ENCODE data around the gene RABGEF1.

The RABGEF1 gene

DNA sequence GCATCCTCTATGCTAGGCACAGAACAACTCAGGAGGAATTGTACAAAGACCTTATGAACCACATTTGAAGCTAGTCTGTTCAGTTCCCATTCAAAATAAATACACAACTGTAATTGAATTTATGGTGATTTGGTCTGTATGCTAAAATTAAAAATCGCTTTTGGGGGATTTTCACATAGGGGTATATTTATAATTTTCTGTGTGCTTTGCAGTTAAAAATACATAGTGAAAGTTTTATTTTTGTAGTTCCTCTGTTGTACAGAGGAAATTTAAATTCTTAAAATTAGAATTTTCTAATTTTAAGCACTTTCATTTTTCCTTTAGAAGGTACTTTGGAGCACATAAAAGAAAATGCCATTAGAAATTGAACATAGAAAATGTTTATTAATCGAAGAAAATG is 6.9 kb downstream of the RABGEF1 start:
- H3K4me2 ChIP-seq (ENCODE audit: low read depth, low read length, poor library complexity, severe bottlenecking) = peak overlapping the region; percentile 9
- peaks cover 95% of the 10 kb centered on the region for H3K79me2 ChIP-seq (ENCODE audit: insufficient read depth, low read length)
- no peak overlapping the region for H3K4me3 ChIP-seq (ENCODE audit: low read length, poor library complexity, severe bottlenecking)
- no peaks in the 10 kb centered on the region for H3K9me3 ChIP-seq (ENCODE audit: insufficient read depth, low read depth, low read length)
- no peaks in the 10 kb centered on the region for H3K36me3 ChIP-seq (ENCODE audit: insufficient read depth, low read length)
- no peaks in the 10 kb centered on the region for H3K9me2 ChIP-seq (replicated peaks; ENCODE audit: low read depth, low read length)
- H3K9ac ChIP-seq (ENCODE audit: low read depth, low read length, poor library complexity, severe bottlenecking) = no peak overlapping the region
- H2AFZ ChIP-seq (ENCODE audit: low read length) = no peak overlapping the region
- H3K4me1 ChIP-seq (ENCODE audit: insufficient read depth, low read length, poor library complexity, severe bottlenecking) = peaks cover 4% of the 10 kb centered on the region
- TF ChIP-seq, protein P1, sequence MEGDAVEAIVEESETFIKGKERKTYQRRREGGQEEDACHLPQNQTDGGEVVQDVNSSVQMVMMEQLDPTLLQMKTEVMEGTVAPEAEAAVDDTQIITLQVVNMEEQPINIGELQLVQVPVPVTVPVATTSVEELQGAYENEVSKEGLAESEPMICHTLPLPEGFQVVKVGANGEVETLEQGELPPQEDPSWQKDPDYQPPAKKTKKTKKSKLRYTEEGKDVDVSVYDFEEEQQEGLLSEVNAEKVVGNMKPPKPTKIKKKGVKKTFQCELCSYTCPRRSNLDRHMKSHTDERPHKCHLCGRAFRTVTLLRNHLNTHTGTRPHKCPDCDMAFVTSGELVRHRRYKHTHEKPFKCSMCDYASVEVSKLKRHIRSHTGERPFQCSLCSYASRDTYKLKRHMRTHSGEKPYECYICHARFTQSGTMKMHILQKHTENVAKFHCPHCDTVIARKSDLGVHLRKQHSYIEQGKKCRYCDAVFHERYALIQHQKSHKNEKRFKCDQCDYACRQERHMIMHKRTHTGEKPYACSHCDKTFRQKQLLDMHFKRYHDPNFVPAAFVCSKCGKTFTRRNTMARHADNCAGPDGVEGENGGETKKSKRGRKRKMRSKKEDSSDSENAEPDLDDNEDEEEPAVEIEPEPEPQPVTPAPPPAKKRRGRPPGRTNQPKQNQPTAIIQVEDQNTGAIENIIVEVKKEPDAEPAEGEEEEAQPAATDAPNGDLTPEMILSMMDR (conservative IDR thresholded peaks at IDR 0.05; ENCODE audit: low read length) = no peak
- TF ChIP-seq EZH2phosphoT487 (IDR thresholded peaks at IDR 0.05; ENCODE audit: borderline replicate concordance) = no peak
- no peaks in the 10 kb centered on the region for H3F3A ChIP-seq (ENCODE audit: low read depth)
- no peaks in the 10 kb centered on the region for H3K27me3 ChIP-seq (ENCODE audit: insufficient read depth, low read length, poor library complexity, severe bottlenecking)
- H4K20me1 ChIP-seq (ENCODE audit: insufficient read depth, low read length, poor library complexity, severe bottlenecking) = peaks cover 19% of the 10 kb centered on the region

DNA sequence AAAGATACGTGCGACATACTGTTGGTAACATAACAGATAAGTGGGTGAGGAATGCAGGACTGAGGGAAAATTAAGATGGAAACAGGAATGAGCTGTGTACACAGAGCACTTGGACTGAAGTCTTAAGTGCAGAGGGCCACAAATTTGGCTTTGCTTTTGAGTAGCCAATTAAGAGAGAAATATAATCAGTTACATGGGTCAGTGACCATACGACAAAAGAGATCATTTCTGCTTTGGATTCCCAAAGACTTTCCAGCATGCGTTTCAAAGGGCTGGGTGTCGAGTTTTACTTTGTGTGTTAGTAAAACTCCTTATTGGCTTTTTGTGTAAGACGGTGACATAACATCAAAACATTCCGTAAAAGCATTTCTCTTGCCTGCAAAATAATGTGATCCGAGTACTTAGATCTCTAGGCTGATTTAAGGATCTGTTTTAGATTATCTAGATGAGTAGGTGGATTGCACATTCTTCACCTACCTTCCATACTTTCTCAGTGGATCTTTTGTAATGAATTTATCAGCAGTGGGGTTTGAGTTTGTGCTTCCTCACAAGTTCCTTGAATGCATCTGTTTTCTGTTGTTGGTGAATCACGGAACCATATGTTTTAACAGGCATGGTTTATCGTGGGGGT is 7.5 kb downstream of the RABGEF1 start:
- H2AFZ ChIP-seq (ENCODE audit: low read length) = no peak overlapping the region
- H4K20me1 ChIP-seq (ENCODE audit: insufficient read depth, low read length, poor library complexity, severe bottlenecking) = peaks cover 19% of the 10 kb centered on the region
- H3K9ac ChIP-seq (ENCODE audit: low read depth, low read length, poor library complexity, severe bottlenecking) = no peak overlapping the region
- H3K27me3 ChIP-seq (ENCODE audit: insufficient read depth, low read length, poor library complexity, severe bottlenecking) = no peaks in the 10 kb centered on the region
- H3F3A ChIP-seq (ENCODE audit: low read depth) = no peaks in the 10 kb centered on the region
- H3K9me3 ChIP-seq (ENCODE audit: insufficient read depth, low read depth, low read length) = no peaks in the 10 kb centered on the region
- peaks cover 95% of the 10 kb centered on the region for H3K79me2 ChIP-seq (ENCODE audit: insufficient read depth, low read length)
- peak overlapping the region; percentile 9 for H3K4me2 ChIP-seq (ENCODE audit: low read depth, low read length, poor library complexity, severe bottlenecking)
- no peak for TF ChIP-seq EZH2phosphoT487 (IDR thresholded peaks at IDR 0.05; ENCODE audit: borderline replicate concordance)
- TF ChIP-seq, protein P1 (conservative IDR thresholded peaks at IDR 0.05; ENCODE audit: low read length) = no peak
- no peaks in the 10 kb centered on the region for H3K36me3 ChIP-seq (ENCODE audit: insufficient read depth, low read length)
- no peaks in the 10 kb centered on the region for H3K4me1 ChIP-seq (ENCODE audit: insufficient read depth, low read length, poor library complexity, severe bottlenecking)
- H3K9me2 ChIP-seq (replicated peaks; ENCODE audit: low read depth, low read length) = no peaks in the 10 kb centered on the region
- H3K4me3 ChIP-seq (ENCODE audit: low read length, poor library complexity, severe bottlenecking) = no peak overlapping the region

DNA sequence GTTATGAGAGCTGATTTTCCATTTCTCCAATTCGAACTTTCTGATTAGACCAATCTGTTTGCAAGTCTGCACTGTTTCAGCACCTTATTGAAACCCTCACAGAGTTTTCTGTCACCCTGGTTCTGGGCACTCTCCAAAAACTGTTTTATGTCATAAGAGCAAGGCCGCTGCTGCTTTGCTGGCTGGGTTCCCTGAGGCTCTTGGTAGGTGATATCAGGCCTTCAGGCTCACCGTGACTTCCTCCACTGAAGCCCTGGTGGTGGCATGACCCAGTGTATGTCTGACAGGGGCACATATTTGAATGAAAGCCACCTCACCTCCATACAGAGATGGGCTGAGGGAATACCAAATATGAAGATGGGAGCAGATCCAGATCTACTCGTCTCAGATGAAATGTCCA is 8.3 kb downstream of the RABGEF1 start:
- Histone ChIP-seq H3K4me2 (ENCODE audit: low read depth, low read length, poor library complexity, severe bottlenecking) (no peak overlapping the region), H3K36me3 (ENCODE audit: insufficient read depth, low read length) (no peaks in the 10 kb centered on the region), H3F3A (ENCODE audit: low read depth) (no peaks in the 10 kb centered on the region), H3K4me3 (ENCODE audit: low read length, poor library complexity, severe bottlenecking) (no peak overlapping the region), H3K27me3 (ENCODE audit: insufficient read depth, low read length, poor library complexity, severe bottlenecking) (no peaks in the 10 kb centered on the region), H3K4me1 (ENCODE audit: insufficient read depth, low read length, poor library complexity, severe bottlenecking) (no peaks in the 10 kb centered on the region), H4K20me1 (ENCODE audit: insufficient read depth, low read length, poor library complexity, severe bottlenecking) (peaks cover 19% of the 10 kb centered on the region), H3K9ac (ENCODE audit: low read depth, low read length, poor library complexity, severe bottlenecking) (no peak overlapping the region), H2AFZ (ENCODE audit: low read length) (no peak overlapping the region), H3K79me2 (ENCODE audit: insufficient read depth, low read length) (peaks cover 93% of the 10 kb centered on the region), H3K9me2 (replicated peaks; ENCODE audit: low read depth, low read length) (no peaks in the 10 kb centered on the region), H3K9me3 (ENCODE audit: insufficient read depth, low read depth, low read length) (no peaks in the 10 kb centered on the region)
- TF ChIP-seq EZH2phosphoT487 (IDR thresholded peaks at IDR 0.05; ENCODE audit: borderline replicate concordance) = no peak
- TF ChIP-seq, protein P1 (conservative IDR thresholded peaks at IDR 0.05; ENCODE audit: low read length) = no peak

Data from Loucy (cell line).